ENCODE data around the gene RASSF5. TPM values are rescaled to one million over a fixed set of nuclear protein-coding genes. Genes with fewer than 3 reads are reported as not detected.
A peak's percentile ranks its signal among the peaks of the same experiment; 100 is the strongest.

Gene RASSF5
- total RNA-seq, 1 experiment from 2014 or later = 0.58 TPM

GRCh38 chr1:206551986-206552326, 44.6 kb downstream of the RASSF5 start:
- in situ Hi-C loops (cut with HindIII; ENCODE audit: low pct_unique_long_range_greater_than_20kb, low sequenced_read_pairs) = no loop called here
- no peak for DNase-seq (ENCODE audit: low read depth, low spot score)

DNA sequence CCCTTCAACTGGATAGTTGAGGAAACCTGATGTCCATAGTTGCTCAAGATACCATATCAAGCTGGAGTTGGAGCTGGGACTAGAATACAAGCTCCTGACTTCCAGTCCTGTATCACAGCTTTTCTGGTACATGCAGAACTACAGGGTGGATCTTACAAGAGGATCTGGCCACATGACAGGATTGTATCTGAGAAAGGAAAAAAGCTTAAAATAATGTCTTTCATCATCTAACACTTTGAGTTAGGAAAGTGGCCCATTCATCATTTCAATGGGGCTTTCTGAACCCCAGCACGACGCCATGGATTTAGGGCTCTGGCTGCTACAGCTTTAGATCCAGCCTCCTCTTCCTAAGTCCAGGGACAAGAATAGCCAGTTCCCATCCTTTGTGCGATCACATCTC, 46.9 kb downstream of the RASSF5 start:
- no peak for DNase-seq (ENCODE audit: low read depth, low spot score)

DNA sequence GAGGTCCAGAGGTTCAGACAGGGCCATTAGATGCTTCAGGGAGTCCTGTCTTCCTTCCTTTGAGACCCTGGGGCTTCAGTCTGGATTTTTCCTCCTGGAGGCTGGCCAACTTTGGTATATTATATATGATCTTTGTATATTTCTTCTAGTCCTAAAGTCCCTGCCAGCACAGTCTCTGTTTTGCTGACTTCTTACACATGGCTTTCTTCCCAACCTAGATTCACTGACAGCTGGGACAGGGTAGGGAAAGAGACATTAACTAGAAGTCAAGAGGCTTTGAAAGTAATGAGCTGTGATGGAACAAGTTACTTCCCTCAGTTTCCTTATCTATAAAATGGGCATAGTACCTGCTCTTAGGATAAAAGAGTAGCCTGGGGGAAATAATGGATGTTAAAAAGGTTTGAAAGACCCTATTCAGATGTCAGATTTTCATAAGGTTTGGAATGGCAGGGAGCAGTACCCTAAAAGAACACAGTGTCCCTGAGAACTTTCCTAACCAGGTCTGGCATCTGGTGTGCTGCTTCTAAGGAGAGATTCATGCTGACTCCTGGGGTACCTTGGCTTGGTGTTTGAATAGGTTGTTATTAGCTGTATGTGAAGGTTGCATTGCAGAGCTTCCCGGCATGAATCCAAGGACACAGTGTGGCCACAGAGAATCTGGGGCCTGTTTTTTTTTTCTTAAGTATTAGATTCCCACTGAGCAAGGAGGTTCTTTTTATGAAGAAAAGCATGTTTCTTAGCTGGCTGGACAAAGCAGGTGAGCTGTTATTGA, 47.6 kb downstream of the RASSF5 start:
- DNase-seq (ENCODE audit: low read depth, low spot score) = no peak
- in situ Hi-C loops (cut with HindIII; ENCODE audit: low pct_unique_long_range_greater_than_20kb, low sequenced_read_pairs) = no loop called here

More for the DNA sequence above, 46.9 kb downstream of the RASSF5 start:
- in situ Hi-C loops (cut with HindIII; ENCODE audit: low pct_unique_long_range_greater_than_20kb, low sequenced_read_pairs) = no loop called here

- DNase-seq (ENCODE audit: low read depth, low spot score) = no peak
- in situ Hi-C loops (cut with HindIII; ENCODE audit: low pct_unique_long_range_greater_than_20kb, low sequenced_read_pairs) = no loop called here
These were observed 48.2 kb downstream of the RASSF5 start for GRCh38 chr1:206555473-206555935.

GRCh38 chr1:206556047-206556749, 48.9 kb downstream of the RASSF5 start:
- DNase-seq (ENCODE audit: low read depth, low spot score) = no peak
- in situ Hi-C loops (cut with HindIII; ENCODE audit: low pct_unique_long_range_greater_than_20kb, low sequenced_read_pairs) = no loop called here

DNA sequence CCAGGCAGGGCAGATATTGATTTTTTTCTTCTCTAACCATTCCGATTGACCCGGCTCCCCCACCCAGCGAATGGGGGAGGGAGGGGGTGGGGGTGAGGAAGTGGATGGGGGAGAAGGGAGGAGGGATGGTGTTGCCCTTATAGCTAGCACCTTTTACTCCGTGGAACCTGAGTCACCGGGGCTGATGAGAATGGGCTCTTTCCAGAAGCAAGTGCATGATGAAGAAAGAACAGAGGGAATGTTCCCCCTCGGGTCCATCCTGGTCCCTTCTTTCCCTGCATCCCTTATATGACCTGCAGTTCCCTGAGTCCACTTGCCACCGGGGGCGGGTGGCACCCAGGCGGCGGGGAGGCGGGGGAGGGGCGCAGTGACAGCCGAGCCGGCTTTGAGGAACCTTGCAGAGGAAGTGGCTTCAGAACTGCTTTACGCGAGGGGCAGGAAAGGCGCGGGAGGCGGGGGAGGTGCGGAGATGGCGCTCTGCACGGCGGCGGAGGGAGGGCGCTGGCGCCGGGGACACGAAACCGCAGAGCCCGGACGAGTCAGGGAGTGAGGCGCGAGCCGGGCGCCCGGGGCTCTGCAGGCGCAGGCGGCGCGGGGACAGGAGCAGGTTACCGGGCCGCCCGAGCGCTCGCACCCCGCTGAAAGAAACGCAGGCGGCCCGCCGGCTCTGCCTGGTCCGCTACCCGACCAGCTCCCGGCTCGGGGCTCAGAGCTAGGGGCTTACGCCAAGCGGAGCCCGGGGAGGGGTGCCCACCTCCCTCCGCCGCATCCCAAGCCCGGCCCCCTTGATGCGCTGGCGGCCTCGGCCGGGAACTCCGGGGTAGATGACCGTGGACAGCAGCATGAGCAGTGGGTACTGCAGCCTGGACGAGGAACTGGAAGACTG, 49.7 kb downstream of the RASSF5 start:
- in situ Hi-C loops (cut with HindIII; ENCODE audit: low pct_unique_long_range_greater_than_20kb, low sequenced_read_pairs) = no loop called here
- peak; percentile 17 for DNase-seq (ENCODE audit: low read depth, low spot score)

- DNase-seq (ENCODE audit: low read depth, low spot score) = no peak
- in situ Hi-C loops (cut with HindIII; ENCODE audit: low pct_unique_long_range_greater_than_20kb, low sequenced_read_pairs) = no loop called here
These were observed 50.5 kb downstream of the RASSF5 start for GRCh38 chr1:206557636-206558473.

- no peak for DNase-seq (ENCODE audit: low read depth, low spot score)
- in situ Hi-C loops (cut with HindIII; ENCODE audit: low pct_unique_long_range_greater_than_20kb, low sequenced_read_pairs) = no loop called here
These were observed 51.7 kb downstream of the RASSF5 start for GRCh38 chr1:206558794-206559671.

DNA sequence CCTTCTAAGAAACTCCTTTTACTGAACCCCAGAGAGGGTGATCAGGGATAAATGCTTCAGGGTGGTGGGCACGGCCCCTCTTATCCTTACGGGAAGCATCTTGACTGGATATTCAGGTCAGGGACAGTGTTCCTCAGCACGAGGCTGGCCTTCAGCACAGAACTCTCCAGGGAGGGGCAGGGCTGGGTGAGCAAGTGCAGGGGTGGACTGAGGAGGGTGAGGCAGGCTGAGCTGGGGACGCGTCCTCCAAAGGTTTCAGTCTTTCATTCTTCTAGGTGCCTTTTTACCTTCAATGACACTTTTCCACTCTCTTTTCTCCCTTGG, 52.3 kb downstream of the RASSF5 start:
- in situ Hi-C loops (cut with HindIII; ENCODE audit: low pct_unique_long_range_greater_than_20kb, low sequenced_read_pairs) = no loop called here
- DNase-seq (ENCODE audit: low read depth, low spot score) = no peak

DNA sequence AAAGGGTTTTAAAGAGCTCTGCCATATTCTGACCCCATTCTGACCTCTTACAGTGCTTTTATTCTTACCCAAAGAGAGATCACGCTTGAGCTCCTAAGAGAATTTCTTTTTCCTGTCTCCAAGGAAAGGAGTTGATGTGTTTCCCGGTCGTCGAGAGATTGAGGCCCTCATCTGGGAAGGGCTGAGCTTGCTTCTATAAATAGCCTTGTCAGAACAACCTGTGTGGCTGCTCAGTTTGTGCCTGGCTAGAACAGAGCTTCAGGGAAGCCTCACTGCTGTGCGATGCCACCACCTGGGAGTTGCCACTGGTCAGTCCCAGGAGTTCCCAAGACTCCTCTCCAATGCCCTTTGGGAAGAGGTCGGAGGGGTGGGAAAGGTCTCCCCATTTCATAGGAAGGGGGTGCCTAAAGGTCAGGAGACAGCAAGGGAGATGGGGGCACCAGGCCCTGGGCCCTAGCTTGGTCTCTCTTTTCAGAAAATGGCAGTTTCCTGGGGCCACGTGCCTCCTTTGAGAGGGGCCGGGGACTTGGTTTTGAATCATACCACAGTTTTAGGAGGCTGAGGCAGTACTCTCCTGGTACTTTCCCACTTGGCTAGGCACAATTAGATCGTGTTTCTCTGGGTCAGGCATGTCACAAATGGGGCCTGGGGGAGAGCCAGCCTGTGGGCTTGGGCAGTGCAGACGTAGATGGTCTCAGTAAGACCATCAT, 52.8 kb downstream of the RASSF5 start:
- in situ Hi-C loops (cut with HindIII; ENCODE audit: low pct_unique_long_range_greater_than_20kb, low sequenced_read_pairs) = no loop called here
- no peak for DNase-seq (ENCODE audit: low read depth, low spot score)

GRCh38 chr1:206563367-206564207, 56.3 kb downstream of the RASSF5 start:
- in situ Hi-C loops (cut with HindIII; ENCODE audit: low pct_unique_long_range_greater_than_20kb, low sequenced_read_pairs) = no loop called here
- DNase-seq (ENCODE audit: low read depth, low spot score) = no peak

GRCh38 chr1:206565995-206566394, 58.7 kb downstream of the RASSF5 start:
- no peak for DNase-seq (ENCODE audit: low read depth, low spot score)
- in situ Hi-C loops (cut with HindIII; ENCODE audit: low pct_unique_long_range_greater_than_20kb, low sequenced_read_pairs) = no loop called here

GRCh38 chr1:206566999-206567398, 59.7 kb downstream of the RASSF5 start:
- DNase-seq (ENCODE audit: low read depth, low spot score) = no peak
- in situ Hi-C loops (cut with HindIII; ENCODE audit: low pct_unique_long_range_greater_than_20kb, low sequenced_read_pairs) = no loop called here

DNA sequence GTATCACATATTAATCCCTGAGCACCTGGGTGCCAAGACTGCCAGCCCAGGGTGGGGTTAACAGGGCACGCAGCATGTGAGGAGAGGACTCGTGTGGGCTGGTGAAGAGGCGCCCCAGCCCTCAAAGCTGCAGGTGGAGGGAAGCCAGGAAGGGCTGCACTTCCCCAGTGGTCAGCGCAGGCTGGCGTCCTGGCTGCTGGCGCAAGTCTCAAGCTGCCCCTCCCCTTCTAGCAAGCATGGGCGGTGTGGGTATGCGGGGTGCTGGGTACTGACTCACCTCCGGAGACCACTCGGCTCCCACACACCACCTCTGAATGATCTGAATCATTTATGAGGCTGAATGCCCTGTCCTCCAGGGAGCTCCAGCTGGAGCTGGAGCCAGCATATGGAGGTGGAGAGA, 60.9 kb downstream of the RASSF5 start:
- DNase-seq (ENCODE audit: low read depth, low spot score) = no peak
- in situ Hi-C loops (cut with HindIII; ENCODE audit: low pct_unique_long_range_greater_than_20kb, low sequenced_read_pairs) = no loop called here

GRCh38 chr1:206568779-206569352, 61.5 kb downstream of the RASSF5 start:
- DNase-seq (ENCODE audit: low read depth, low spot score) = no peak
- in situ Hi-C loops (cut with HindIII; ENCODE audit: low pct_unique_long_range_greater_than_20kb, low sequenced_read_pairs) = no loop called here

Measured in SK-MEL-5 (cell line).